Measurements from ENCODE around the gene MFSD12. TPM values are rescaled to one million over a fixed set of nuclear protein-coding genes. Genes with fewer than 3 reads are reported as not detected.
A peak's percentile ranks its signal among the peaks of the same experiment; 100 is the strongest.

Gene MFSD12
- total RNA-seq, 1 experiment from 2014 or later, result 131 TPM

GRCh38 chr19:3507371-3508120 is 49.8 kb downstream of the MFSD12 start:
- H2AFZ ChIP-seq (ENCODE audit: low read depth, low read length, poor library complexity, severe bottlenecking), result no peak overlapping the region
- DNase-seq (ENCODE audit: low read depth, low spot score), result no peak
- H3K4me1 ChIP-seq (ENCODE audit: control insufficient read depth in 1 of 2, insufficient read depth in 2 of 2, low read length in 2 of 2), result peaks cover 23 to 40% of the 10 kb centered on the region in 2 experiments
- no peaks in the 10 kb centered on the region for H4K20me1 ChIP-seq (ENCODE audit: insufficient read depth)
- POLR2A ChIA-PET, result no interaction called here
- intact Hi-C loops (cut with micrococcal nuclease), result no loop called here
- peaks cover 63% of the 10 kb centered on the region for H3K79me2 ChIP-seq (ENCODE audit: insufficient read depth, low read length)
- ATAC-seq, result no peak
- peak overlapping the region; percentile 99 for H3K4me2 ChIP-seq (ENCODE audit: low read length)
- RAD21 ChIA-PET (ENCODE audit: low non-redundant PET in 1 of 2, low total read pairs in 2 of 2, uncharacterized antibody in 2 of 2, unreplicated experiment in 2 of 2), result no interaction called here
- H3K27me3 ChIP-seq (ENCODE audit: insufficient read depth, low read length), result no peaks in the 10 kb centered on the region
- H3K36me3 ChIP-seq (ENCODE audit: control insufficient read depth in 1 of 2, insufficient read depth in 2 of 2, low read length in 2 of 2), result peaks cover 2 to 12% of the 10 kb centered on the region in 2 experiments; a peak in 2 of 4 replicates
- peak overlapping the region; percentile 83 to 91 for H3K4me3 ChIP-seq (replicated peaks in 1 of 2; ENCODE audit: low read depth in 1 of 2, low read length in 2 of 2)
- H3K9me2 ChIP-seq (ENCODE audit: insufficient read depth), result no peaks in the 10 kb centered on the region
- CTCF ChIA-PET, result no interaction called here
- BruUV-seq (replicated peaks), result TSS peak; percentile 55
- TF ChIP-seq TCF7L2 (IDR thresholded peaks at IDR 0.05; ENCODE audit: borderline replicate concordance, extremely low read depth, insufficient read depth, insufficient read length) (no peak), CEBPB (IDR thresholded peaks at IDR 0.05; ENCODE audit: low read depth) (no peak), CTCF (IDR thresholded peaks at IDR 0.05 in 2 of 3, conservative IDR thresholded peaks at IDR 0.05 in 1 of 3; ENCODE audit: borderline replicate concordance in 1 of 3, insufficient read depth in 1 of 3, low read depth in 2 of 3, low read length in 2 of 3) (no peak), SIN3A (IDR thresholded peaks at IDR 0.05; ENCODE audit: low read depth) (no peak), ZBTB33 (IDR thresholded peaks at IDR 0.05; ENCODE audit: extremely low read depth, insufficient replicate concordance, low read length) (no peak), REST (IDR thresholded peaks at IDR 0.05; ENCODE audit: low read depth) (no peak), POLR2A (IDR thresholded peaks at IDR 0.05; ENCODE audit: borderline replicate concordance, extremely low read depth, insufficient read depth, insufficient read length) (no peak), MAX (IDR thresholded peaks at IDR 0.05) (no peak), CBX3 (IDR thresholded peaks at IDR 0.05; ENCODE audit: low read depth) (no peak), ZNF274 (IDR thresholded peaks at IDR 0.05; ENCODE audit: low read depth, low read length) (no peak), ATF3 (IDR thresholded peaks at IDR 0.05) (no peak), JUND (IDR thresholded peaks at IDR 0.05) (no peak), EZH2phosphoT487 (IDR thresholded peaks at IDR 0.05; ENCODE audit: borderline replicate concordance) (no peak), YY1 (IDR thresholded peaks at IDR 0.05; ENCODE audit: extremely low read depth, insufficient replicate concordance, low read depth, low read length) (no peak), POLR2AphosphoS5 (IDR thresholded peaks at IDR 0.05; ENCODE audit: low read depth, low read length) (no peak), EGR1 (IDR thresholded peaks at IDR 0.05; ENCODE audit: low read depth) (no peak), SP1 (IDR thresholded peaks at IDR 0.05; ENCODE audit: low read depth) (no peak), FOSL1 (IDR thresholded peaks at IDR 0.05; ENCODE audit: low read depth) (no peak), SRF (IDR thresholded peaks at IDR 0.05; ENCODE audit: low read depth) (no peak), RAD21 (IDR thresholded peaks at IDR 0.05; ENCODE audit: low read depth) (no peak)
- peak overlapping the region; percentile 93 for H3K27ac ChIP-seq (ENCODE audit: low read depth, low read length)
- peak overlapping the region; percentile 94 for H3K9ac ChIP-seq (ENCODE audit: low read length)
- H3K9me3 ChIP-seq (ENCODE audit: control insufficient read depth in 1 of 2, insufficient read depth in 1 of 2, low read depth in 1 of 2, low read length in 2 of 2), result no peaks in the 10 kb centered on the region
